GM23248 (cell line): ENCODE measurements around the gene RIPK3.

ENCODE experiments used
- EZH2 ChIP-seq: fragments of 200-600 bp; sonication (generic); IDR thresholded peaks from 2 replicates; pipeline ENCODE4 v1.6.1; 2018; ENCODE audit warnings: antibody characterized with exemption, mild to moderate bottlenecking; ENCODE audit not compliant: insufficient read depth, poor library complexity, severe bottlenecking
- EZH2phosphoT487 ChIP-seq: fragments of 200-600 bp; sonication (generic); IDR thresholded peaks from 2 replicates; pipeline ENCODE4 v1.6.1; 2018; ENCODE audit warnings: antibody characterized with exemption, moderate library complexity, mild to moderate bottlenecking, low read depth; ENCODE audit not compliant: insufficient read depth

DNA sequence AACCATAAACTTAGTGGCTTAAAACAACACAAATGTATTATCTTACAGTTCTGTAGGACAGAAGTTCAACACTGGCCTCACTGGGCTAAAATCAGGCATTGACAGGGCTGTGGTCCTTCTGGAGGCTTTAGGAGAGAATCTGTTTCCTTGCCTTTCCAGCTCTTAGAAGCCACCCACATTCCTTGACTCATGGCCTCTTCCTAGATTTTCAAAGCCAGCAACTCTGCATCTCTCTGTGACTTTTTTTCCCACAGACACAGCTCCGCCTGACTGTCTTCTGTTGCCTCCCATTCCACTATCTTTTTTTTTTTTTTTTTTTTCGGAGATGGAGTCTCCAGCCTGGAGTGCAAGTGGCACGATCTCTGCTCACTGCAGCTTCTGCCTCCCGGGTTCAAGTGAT, 16.4 kb upstream of the RIPK3 start:
- TF ChIP-seq EZH2phosphoT487 (no peak), EZH2 (no peak)
